Spinal cord (tissue), 10 donors: ENCODE measurements around the gene SMARCD1. TPM values are rescaled to one million over a fixed set of nuclear protein-coding genes. Genes with fewer than 3 reads are reported as not detected.

Experiments
- DNase-seq, 6 donors: peaks; one replicate each; pipeline versions ENCODE4 v3.0.0 to v3.0.0-alpha.2; 2013 to 2015; ENCODE audit warnings: low spot score in 6 of 6, low read depth in 4 of 6
- H3K27ac ChIP-seq: one replicate; pipeline ENCODE4 v1.5.1; 2013; ENCODE audit warnings: low read depth, low read length, control low read depth
- H3K27me3 ChIP-seq: one replicate; pipeline ENCODE4 v1.6.1; 2013; ENCODE audit warnings: low read length; ENCODE audit not compliant: control insufficient read depth, insufficient read depth
- H3K36me3 ChIP-seq: one replicate; pipeline ENCODE4 v1.6.1; 2013; ENCODE audit warnings: low read length; ENCODE audit not compliant: control insufficient read depth, insufficient read depth
- H3K4me1 ChIP-seq: one replicate; pipeline ENCODE4 v1.6.1; 2013; ENCODE audit warnings: low read length; ENCODE audit not compliant: control insufficient read depth, insufficient read depth
- H3K4me3 ChIP-seq: one replicate; pipeline ENCODE4 v1.5.1; 2013; ENCODE audit warnings: low read depth, low read length, control low read depth
- H3K9me3 ChIP-seq: one replicate; pipeline ENCODE4 v1.6.1; 2013; ENCODE audit warnings: low read length; ENCODE audit not compliant: control insufficient read depth, insufficient read depth
- WGBS: methylation state at CpG from one replicate; pipeline ENCODE4 v1.1.5; 2013; ENCODE audit warnings: missing lambda C conversion rate; ENCODE audit not compliant: insufficient coverage; 5-methylcytosine and 5-hydroxymethylcytosine counted together
- polyA plus RNA-seq, 2 donors: library from polyadenylated mRNA; unstranded; fragments of 120-200 nt; gene quantifications; one replicate each; pipeline ENCODE4 v1.2.1, GENCODE V29; 2013; ENCODE audit not compliant: insufficient read length in 2 of 2
- total RNA-seq, 2 donors: library from RNA; depleted of rRNA in 1 of 2; stranded (reverse); fragments of 120-200 nt in 1 of 2; fragments of >200 nt in 1 of 2; gene quantifications; one replicate each; pipeline versions ENCODE4 v1.2.3 to v1.2.4, GENCODE V29; 2013 to 2014
- donor health status: healthy.

Gene SMARCD1
- total and polyA plus RNA-seq, 4 donors = 34.7 to 133 (median 89.4) TPM

GRCh38 chr12:50117057-50117622 lies 32.0 kb downstream of the SMARCD1 start:
- Histone ChIP-seq H3K27ac (no peak overlapping the region), H3K36me3 (peaks cover 39% of the 10 kb centered on the region), H3K9me3 (no peaks in the 10 kb centered on the region), H3K27me3 (no peaks in the 10 kb centered on the region), H3K4me1 (peaks cover 17% of the 10 kb centered on the region), H3K4me3 (no peak overlapping the region)
- DNase-seq = no peak
- WGBS = 89% methylated on average over 3 of the region's 6 CpGs

GRCh38 chr12:50119387-50119786 lies 34.2 kb downstream of the SMARCD1 start:
- no CpG with 5 or more reads among the region's 2 CpGs for WGBS

GRCh38 chr12:50120521-50120920 lies 35.4 kb downstream of the SMARCD1 start:
- Histone ChIP-seq H3K27me3 (no peaks in the 10 kb centered on the region), H3K36me3 (peaks cover 28% of the 10 kb centered on the region), H3K9me3 (no peaks in the 10 kb centered on the region), H3K4me1 (no peaks in the 10 kb centered on the region), H3K4me3 (no peak overlapping the region), H3K27ac (no peak overlapping the region)
- WGBS = 93% methylated on average over 3 of the region's 3 CpGs
- DNase-seq = no peak

More at GRCh38 chr12:50119387-50119786, 34.2 kb downstream of the SMARCD1 start:
- H3K27ac ChIP-seq = no peak overlapping the region
- H3K9me3 ChIP-seq = no peaks in the 10 kb centered on the region
- H3K27me3 ChIP-seq = no peaks in the 10 kb centered on the region
- peaks cover 37% of the 10 kb centered on the region for H3K36me3 ChIP-seq
- no peaks in the 10 kb centered on the region for H3K4me1 ChIP-seq
- DNase-seq = no peak
- no peak overlapping the region for H3K4me3 ChIP-seq

- WGBS = 96% methylated on average over 3 of the region's 3 CpGs
- Histone ChIP-seq H3K27ac (no peak overlapping the region), H3K9me3 (no peaks in the 10 kb centered on the region), H3K36me3 (peaks cover 24% of the 10 kb centered on the region), H3K27me3 (no peaks in the 10 kb centered on the region), H3K4me3 (no peak overlapping the region), H3K4me1 (no peaks in the 10 kb centered on the region)
- no peak for DNase-seq
These were observed 35.8 kb downstream of the SMARCD1 start for GRCh38 chr12:50120953-50121352.

- H3K4me1 ChIP-seq = no peaks in the 10 kb centered on the region
These were observed 36.5 kb downstream of the SMARCD1 start for GRCh38 chr12:50121641-50122040.

GRCh38 chr12:50123203-50123602 lies 38.1 kb downstream of the SMARCD1 start:
- Histone ChIP-seq H3K27me3 (no peaks in the 10 kb centered on the region), H3K36me3 (peaks cover 22% of the 10 kb centered on the region), H3K4me1 (no peaks in the 10 kb centered on the region), H3K9me3 (no peaks in the 10 kb centered on the region), H3K27ac (no peak overlapping the region), H3K4me3 (no peak overlapping the region)
- DNase-seq = no peak
- WGBS = 89% methylated on average over 1 of the region's 2 CpGs

More at GRCh38 chr12:50121641-50122040, 36.5 kb downstream of the SMARCD1 start:
- Histone ChIP-seq H3K36me3 (peaks cover 24% of the 10 kb centered on the region), H3K9me3 (no peaks in the 10 kb centered on the region), H3K4me3 (no peak overlapping the region), H3K27ac (no peak overlapping the region), H3K27me3 (no peaks in the 10 kb centered on the region)
- no CpG with 5 or more reads among the region's 5 CpGs for whole genome bisulfite sequencing
- no peak for DNase-seq

- Histone ChIP-seq H3K36me3 (peaks cover 38% of the 10 kb centered on the region), H3K4me3 (no peak overlapping the region), H3K9me3 (no peaks in the 10 kb centered on the region), H3K4me1 (no peaks in the 10 kb centered on the region), H3K27ac (no peak overlapping the region), H3K27me3 (no peaks in the 10 kb centered on the region)
- WGBS = 100% methylated on average over 1 of the region's 2 CpGs
- DNase-seq = no peak
These were observed 42.4 kb downstream of the SMARCD1 start for GRCh38 chr12:50127546-50127945.

- no peaks in the 10 kb centered on the region for H3K4me1 ChIP-seq
- no peaks in the 10 kb centered on the region for H3K27me3 ChIP-seq
- no peak overlapping the region for H3K4me3 ChIP-seq
- no CpG with 5 or more reads among the region's 4 CpGs for WGBS
- peaks cover 52% of the 10 kb centered on the region for H3K36me3 ChIP-seq
- H3K27ac ChIP-seq = no peak overlapping the region
- no peaks in the 10 kb centered on the region for H3K9me3 ChIP-seq
- no peak for DNase-seq
These were observed 44.1 kb downstream of the SMARCD1 start for GRCh38 chr12:50129290-50129689.

- peak in 3 of 6 donors; percentile 31 to 68 (median 63) for DNase-seq
- Histone ChIP-seq H3K4me1 (no peaks in the 10 kb centered on the region), H3K36me3 (peaks cover 58% of the 10 kb centered on the region), H3K27me3 (no peaks in the 10 kb centered on the region), H3K27ac (no peak overlapping the region), H3K9me3 (no peaks in the 10 kb centered on the region), H3K4me3 (no peak overlapping the region)
- WGBS = no CpG with 5 or more reads among the region's 2 CpGs
These were observed 47.5 kb downstream of the SMARCD1 start for GRCh38 chr12:50132505-50133135.

- Histone ChIP-seq H3K36me3 (peaks cover 18% of the 10 kb centered on the region), H3K4me1 (no peaks in the 10 kb centered on the region), H3K27ac (no peak overlapping the region), H3K27me3 (no peaks in the 10 kb centered on the region), H3K9me3 (no peaks in the 10 kb centered on the region), H3K4me3 (no peak overlapping the region)
- DNase-seq = no peak
- 93% methylated on average over 7 of the region's 8 CpGs for WGBS
These were observed 57.9 kb downstream of the SMARCD1 start for GRCh38 chr12:50142993-50143392.
